ENCODE measurements around the gene ENDOD1. TPM values are rescaled to one million over a fixed set of nuclear protein-coding genes. Genes with fewer than 3 reads are reported as not detected.

The ENDOD1 gene
- total RNA-seq, 4 donors from 2014 or later: 18.2 to 59.1 (median 27.3) TPM

- no peak for ATAC-seq (ENCODE audit: low FRiP score)
- DNase-seq (ENCODE audit: low spot score): no peak
- TF ChIP-seq, protein P1, sequence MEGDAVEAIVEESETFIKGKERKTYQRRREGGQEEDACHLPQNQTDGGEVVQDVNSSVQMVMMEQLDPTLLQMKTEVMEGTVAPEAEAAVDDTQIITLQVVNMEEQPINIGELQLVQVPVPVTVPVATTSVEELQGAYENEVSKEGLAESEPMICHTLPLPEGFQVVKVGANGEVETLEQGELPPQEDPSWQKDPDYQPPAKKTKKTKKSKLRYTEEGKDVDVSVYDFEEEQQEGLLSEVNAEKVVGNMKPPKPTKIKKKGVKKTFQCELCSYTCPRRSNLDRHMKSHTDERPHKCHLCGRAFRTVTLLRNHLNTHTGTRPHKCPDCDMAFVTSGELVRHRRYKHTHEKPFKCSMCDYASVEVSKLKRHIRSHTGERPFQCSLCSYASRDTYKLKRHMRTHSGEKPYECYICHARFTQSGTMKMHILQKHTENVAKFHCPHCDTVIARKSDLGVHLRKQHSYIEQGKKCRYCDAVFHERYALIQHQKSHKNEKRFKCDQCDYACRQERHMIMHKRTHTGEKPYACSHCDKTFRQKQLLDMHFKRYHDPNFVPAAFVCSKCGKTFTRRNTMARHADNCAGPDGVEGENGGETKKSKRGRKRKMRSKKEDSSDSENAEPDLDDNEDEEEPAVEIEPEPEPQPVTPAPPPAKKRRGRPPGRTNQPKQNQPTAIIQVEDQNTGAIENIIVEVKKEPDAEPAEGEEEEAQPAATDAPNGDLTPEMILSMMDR (IDR thresholded peaks at IDR 0.05): no peak
These were observed 3.9 kb downstream of the ENDOD1 start for GRCh38 chr11:95093548-95093947.

DNA sequence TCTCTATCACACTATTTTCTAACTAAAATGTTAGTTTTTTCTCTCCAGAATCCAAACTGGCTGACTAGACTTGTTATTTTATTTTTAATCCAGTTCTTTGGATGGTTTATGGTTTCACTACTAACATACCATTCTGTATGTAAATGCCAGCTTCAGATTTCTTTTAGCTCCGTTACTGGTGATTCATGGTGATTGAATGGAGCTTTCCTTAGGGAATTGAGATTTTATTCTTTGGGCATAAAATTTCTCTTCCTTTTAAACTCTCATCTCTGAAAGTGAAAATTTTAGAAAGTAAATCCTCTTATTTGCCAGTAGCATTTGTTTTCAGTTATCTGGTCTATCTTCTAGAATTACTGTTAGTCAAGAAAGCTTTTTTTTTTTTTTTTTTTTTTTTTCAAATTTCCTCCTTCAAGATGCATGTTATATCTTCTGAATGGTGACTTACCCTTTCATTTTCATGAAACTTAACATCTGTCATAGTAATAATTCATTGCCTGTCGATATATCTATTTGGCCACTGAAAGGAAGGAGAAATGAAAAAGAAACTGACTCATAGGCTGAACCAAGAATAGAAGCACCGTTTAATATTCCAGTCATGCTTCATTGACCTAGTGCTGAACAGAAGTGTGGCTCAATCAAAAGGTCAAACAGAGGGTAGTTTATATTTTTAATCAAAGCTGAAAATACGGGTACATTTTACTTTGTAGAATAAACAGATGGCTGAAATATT, 6.4 kb downstream of the ENDOD1 start:
- no peak for ATAC-seq (ENCODE audit: low FRiP score)
- TF ChIP-seq, protein P1 (IDR thresholded peaks at IDR 0.05): no peak
- no peak for DNase-seq (ENCODE audit: low spot score)

DNA sequence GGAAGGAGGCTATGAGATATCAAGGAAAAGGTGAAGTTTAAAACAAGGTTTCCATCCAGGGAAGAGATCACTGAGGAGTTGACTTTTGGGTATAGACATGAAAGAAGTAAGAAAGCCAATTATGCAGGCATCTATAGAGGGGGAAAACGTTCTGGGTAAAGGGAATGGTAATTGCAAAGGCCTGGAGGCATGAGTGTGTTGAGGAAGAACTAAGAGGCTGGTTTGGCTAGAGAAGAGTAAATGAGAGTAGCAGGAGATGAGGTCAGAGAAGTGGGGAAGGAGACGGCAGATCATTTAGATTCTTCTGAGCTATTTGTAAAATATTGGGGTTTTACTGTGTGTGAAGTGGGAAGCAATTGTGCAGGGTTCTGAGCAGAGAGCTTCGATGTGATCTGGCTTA, 7.6 kb downstream of the ENDOD1 start:
- TF ChIP-seq, protein P1 (IDR thresholded peaks at IDR 0.05): no peak
- no peak for DNase-seq (ENCODE audit: low spot score)
- no peak for ATAC-seq (ENCODE audit: low FRiP score)

GRCh38 chr11:95098826-95099225, 9.2 kb downstream of the ENDOD1 start:
- ATAC-seq (ENCODE audit: low FRiP score) (no peak), DNase-seq (ENCODE audit: low spot score) (no peak)
- TF ChIP-seq, protein P1 (IDR thresholded peaks at IDR 0.05): no peak

DNA sequence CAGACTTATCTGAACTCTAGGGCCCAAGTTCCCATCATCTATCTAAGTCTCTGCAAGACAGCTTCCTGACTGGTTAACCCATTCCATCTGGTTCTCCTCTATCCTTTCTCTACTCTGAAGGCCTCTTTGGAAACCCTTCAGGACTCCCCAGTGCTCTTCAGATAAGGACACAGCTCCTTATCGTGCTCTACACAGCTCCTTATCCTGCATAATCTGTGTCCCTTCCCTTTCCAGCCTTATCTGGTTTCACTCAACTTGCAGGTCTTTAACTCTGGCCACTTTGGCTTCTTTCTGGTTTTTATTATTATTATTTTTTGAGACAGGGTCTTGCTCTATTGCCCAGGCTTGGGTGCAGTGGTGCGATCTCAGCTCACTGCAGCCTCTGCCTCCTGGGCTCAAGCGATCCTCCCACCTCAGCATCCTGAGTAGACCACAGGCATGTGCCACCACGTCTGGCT, 10.6 kb downstream of the ENDOD1 start:
- no peak for DNase-seq (ENCODE audit: low spot score)

GRCh38 chr11:95100856-95101507, 11.3 kb downstream of the ENDOD1 start:
- ATAC-seq (ENCODE audit: low FRiP score): no peak
- no peak for DNase-seq (ENCODE audit: low spot score)

More for the DNA sequence above, 10.6 kb downstream of the ENDOD1 start:
- ATAC-seq (ENCODE audit: low FRiP score): no peak
- TF ChIP-seq, protein P1 (IDR thresholded peaks at IDR 0.05): no peak

More at GRCh38 chr11:95100856-95101507, 11.3 kb downstream of the ENDOD1 start:
- TF ChIP-seq, protein P1 (IDR thresholded peaks at IDR 0.05): no peak
